Testis (tissue), 2 donors: Measurements from ENCODE around the gene EP400.

ENCODE experiments used
- CTCF ChIP-seq, 3 experiments: fragments of 450-650 bp in 2 of 3; fragments of 200-600 bp in 1 of 3; sonication (generic) in 1 of 3; IDR thresholded peaks; one replicate each; pipeline ENCODE4 v1.5.1; 2016 to 2019; ENCODE audit warnings: antibody characterized with exemption in 3 of 3, mild to moderate bottlenecking in 2 of 3, moderate library complexity in 1 of 3
- POLR2A ChIP-seq: fragments of 450-650 bp; IDR thresholded peaks from one replicate; pipeline ENCODE4 v1.6.1; 2017; ENCODE audit warnings: antibody characterized with exemption, mild to moderate bottlenecking, moderate library complexity

- TF ChIP-seq CTCF (IDR thresholded peaks at IDR 0.05): no peak
- TF ChIP-seq POLR2A: no peak
These were observed 37.8 kb downstream of the EP400 start for GRCh38 chr12:131987552-131987951.
